Activated naive CD4-positive, alpha-beta T cell treated with anti-CD3 and anti-CD28 coated beads, Interleukin-2, amount 50 U/mL, for 16 hours (primary cell): ENCODE measurements around the gene UBAP2L.
"Not testable (repeated sequence)": the region's sequence is repeated elsewhere in the genome, so short reads cannot be mapped to it uniquely, and the experiment has no call there.

Source experiments
- DNase-seq: peaks from one replicate; pipeline ENCODE4 v3.0.0-alpha.2; 2020

Gene UBAP2L

DNA sequence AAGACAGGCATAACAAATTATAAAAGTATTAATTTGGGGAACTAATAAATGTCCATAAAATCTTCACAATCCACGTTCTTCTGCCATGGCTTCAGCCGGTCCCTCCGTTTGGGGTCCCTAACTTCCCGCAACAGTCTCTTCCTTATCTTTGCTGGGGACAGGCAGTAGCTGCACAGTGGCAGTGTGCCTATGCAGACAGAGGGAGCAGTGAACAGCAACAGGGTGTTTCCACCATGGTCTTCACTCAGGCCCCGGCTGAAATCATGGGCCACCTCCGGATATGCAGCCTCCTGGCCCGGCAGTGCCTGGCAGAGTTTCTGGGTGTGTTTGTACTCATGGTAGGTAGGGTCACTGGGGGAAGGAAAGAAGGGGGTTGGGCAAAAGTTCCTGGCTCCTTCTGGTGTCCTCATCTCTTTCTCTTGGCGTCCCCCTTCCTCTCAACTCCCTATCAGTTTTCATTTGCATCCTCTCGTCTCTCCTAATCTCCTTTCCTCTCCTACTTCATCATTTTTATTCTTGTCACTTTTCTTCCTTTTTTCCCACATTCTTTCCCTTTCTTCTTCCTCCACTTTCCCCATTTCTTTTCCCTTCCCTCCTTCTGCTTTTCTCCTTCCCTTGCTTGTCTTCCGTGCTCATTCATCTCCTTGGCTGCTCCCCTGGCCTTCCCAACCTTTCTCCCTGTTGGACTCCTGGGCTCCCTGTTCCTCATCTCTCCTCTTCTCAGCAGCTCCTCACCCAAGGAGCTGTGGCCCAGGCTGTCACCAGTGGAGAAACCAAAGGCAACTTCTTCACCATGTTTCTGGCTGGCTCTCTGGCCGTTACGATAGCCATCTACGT lies 91.7 kb downstream of the UBAP2L start:
- DNase-seq = not testable (repeated sequence)

DNA sequence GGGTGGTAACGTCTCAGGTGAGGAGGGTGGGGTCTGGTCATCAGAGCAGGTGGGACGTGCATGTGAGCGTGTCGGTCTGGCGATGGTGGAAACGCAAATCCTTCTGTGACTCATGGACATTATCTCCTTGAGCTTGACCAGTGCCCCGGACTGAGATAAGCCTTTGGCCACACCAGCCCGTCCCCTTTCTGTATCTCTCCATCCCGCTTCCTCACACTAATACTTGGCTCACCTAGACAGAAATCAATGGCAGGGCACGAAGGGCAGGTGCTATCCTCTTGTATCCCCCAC lies 92.3 kb downstream of the UBAP2L start:
- DNase-seq = no peak

DNA sequence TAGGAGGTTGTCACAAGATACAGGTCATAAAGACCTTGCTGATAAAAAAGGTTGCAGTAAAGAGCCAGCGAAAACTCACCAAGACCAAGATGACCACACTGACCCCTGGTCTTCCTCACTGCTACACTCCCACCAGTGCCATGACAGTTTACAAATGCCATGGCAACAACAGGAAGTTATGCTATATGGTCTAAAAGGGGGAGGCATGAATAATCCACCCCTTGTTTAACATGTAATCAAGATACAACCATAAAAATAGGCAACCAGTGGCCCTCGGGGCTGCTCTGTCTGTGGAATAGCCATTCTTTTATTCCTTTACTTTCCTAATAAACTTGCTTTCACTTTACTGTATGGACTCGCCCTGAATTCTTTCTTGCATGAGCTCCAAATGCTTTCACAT lies 93.5 kb downstream of the UBAP2L start:
- DNase-seq = not testable (repeated sequence)

DNA sequence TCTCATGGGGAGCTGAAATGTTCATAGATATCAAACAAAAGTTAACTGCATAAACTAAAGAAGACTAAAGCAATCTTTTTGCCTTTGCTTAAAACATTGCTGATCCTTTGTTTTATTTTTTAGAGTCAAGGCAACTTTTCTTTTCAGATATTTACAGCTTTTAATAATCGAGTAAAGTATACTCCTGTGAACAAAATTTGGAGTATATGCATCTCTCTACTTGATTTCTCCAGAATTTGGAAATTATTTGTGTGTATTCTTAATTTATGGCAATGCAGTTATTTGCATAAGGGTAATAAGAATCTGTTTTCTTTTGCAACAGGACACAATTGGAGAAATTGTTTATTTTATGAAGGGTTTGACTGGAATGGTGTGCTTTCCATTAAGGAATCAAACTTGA lies 95.9 kb downstream of the UBAP2L start:
- DNase-seq = no peak

DNA sequence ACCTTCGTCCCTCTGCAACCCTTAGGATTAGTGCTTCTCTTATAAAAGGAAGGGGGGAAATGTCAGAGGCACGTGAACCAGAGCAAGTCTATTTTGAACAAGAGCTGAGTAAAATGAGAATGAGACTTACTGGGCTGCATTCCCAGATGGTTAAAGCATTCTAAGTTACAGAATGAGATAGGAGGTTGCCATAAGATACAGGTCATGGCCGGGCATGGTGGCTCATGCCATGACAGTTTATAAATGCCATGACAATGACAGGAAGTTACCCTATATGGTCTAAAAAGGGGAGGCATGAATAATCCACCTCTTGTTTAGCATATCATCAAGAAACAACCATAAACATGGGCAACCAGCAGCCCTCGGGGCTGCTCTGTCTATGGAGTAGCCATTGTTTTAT lies 97.6 kb downstream of the UBAP2L start:
- DNase-seq = no peak
